Left lung (tissue), 10 donors: Measurements from ENCODE around the gene FERMT2. TPM values are rescaled to one million over a fixed set of nuclear protein-coding genes. Genes with fewer than 3 reads are reported as not detected.
A peak's percentile ranks its signal among the peaks of the same experiment; 100 is the strongest.

Source experiments
- ATAC-seq: fragments of 200-7000 bp; cut with Tn5 transposase; one replicate; pipeline ENCODE4 v1.9.1; 2020; ENCODE audit warnings: moderate library complexity
- DNase-seq, 4 donors: peaks; one replicate each; pipeline ENCODE4 v3.0.0-alpha.2; 2013 to 2020
- H3K27ac ChIP-seq, 2 donors: fragments of 200-600 bp; sonication (generic) in 1 of 2; one replicate each; pipeline versions ENCODE4 v1.5.0 to v1.8.0; 2020 to 2021
- H3K27me3 ChIP-seq, 2 donors: fragments of 200-600 bp; sonication (generic) in 1 of 2; one replicate each; pipeline versions ENCODE4 v1.5.0 to v1.8.0; 2020 to 2021
- H3K36me3 ChIP-seq, 2 donors: fragments of 200-600 bp; sonication (generic) in 1 of 2; one replicate each; pipeline versions ENCODE4 v1.5.0 to v1.8.0; 2020 to 2021
- H3K4me1 ChIP-seq, 2 donors: fragments of 200-600 bp; one replicate each; pipeline ENCODE4 v1.8.0; 2021
- H3K4me3 ChIP-seq, 2 donors: fragments of 200-600 bp; sonication (generic) in 1 of 2; one replicate each; pipeline versions ENCODE4 v1.5.0 to v1.8.0; 2020 to 2021; ENCODE audit warnings: mild to moderate bottlenecking in 1 of 2
- H3K9me3 ChIP-seq, 2 donors: fragments of 200-600 bp; sonication (generic) in 1 of 2; one replicate each; pipeline versions ENCODE4 v1.5.0 to v1.8.0; 2020 to 2021
- CTCF ChIP-seq, 2 donors: fragments of 200-600 bp; sonication (generic) in 1 of 2; IDR thresholded peaks; one replicate each; pipeline versions ENCODE4 v1.5.0 to v1.8.0; 2021; ENCODE audit warnings: antibody characterized with exemption in 2 of 2
- intact Hi-C, 2 donors: fragments of 100-400 bp; cut with DNase I; formaldehyde crosslinking; loops; one replicate each; pipeline versions ENCODE4 v1.11.2 to v1.14.2; 2022
- polyA plus RNA-seq, 6 donors: library from polyadenylated mRNA; unstranded; fragments of 120-200 nt; gene quantifications; one replicate each; pipeline ENCODE4 v1.2.1, GENCODE V29; 2013; ENCODE audit not compliant: insufficient read length in 6 of 6
- total RNA-seq, 2 donors: library from RNA; stranded (reverse); fragmentation: NEBNext Ultra II Directional; extraction: Animal tissue kit (Norgen Biotek cat#: 25700); gene quantifications; one replicate each; pipeline ENCODE4 v1.2.1, GENCODE V29; 2021
- donor health status: DM: no; HTN: yes; CAD: no.
- donor health status: DM: no; HTN: no; CAD: no.

FERMT2 gene
- total and polyA plus RNA-seq, 8 donors, result 93.4 to 148 (median 131) TPM

DNA sequence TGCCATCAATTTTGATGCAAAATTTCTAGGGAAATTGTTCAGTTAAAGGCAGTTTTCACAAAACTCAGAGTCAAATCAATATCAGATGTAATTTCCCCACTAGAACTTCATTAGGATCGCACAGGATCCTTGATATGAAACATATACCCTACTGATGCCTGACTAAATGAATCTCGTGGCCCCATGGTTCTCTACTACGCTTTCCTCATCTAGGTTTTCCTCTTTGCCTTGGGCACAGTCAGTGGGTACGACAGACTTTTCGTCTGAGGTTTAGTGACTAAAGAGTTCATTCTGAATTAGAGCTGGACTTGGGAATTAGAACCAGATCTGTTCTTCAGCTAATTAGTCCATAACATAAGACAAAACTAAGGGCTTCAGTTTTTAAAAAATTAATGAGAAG lies 117.0 kb downstream of the FERMT2 start:
- H3K9me3 ChIP-seq, result no peaks in the 10 kb centered on the region
- intact Hi-C loops, result no loop called here
- ATAC-seq, result no peak
- H3K27ac ChIP-seq, result no peak overlapping the region
- no peak overlapping the region for H3K4me3 ChIP-seq
- H3K27me3 ChIP-seq, result no peaks in the 10 kb centered on the region
- H3K4me1 ChIP-seq, result no peaks in the 10 kb centered on the region
- H3K36me3 ChIP-seq, result no peaks in the 10 kb centered on the region
- no peak for DNase-seq
- TF ChIP-seq CTCF (IDR thresholded peaks at IDR 0.05), result no peak

GRCh38 chr14:52829527-52830185 lies 121.2 kb downstream of the FERMT2 start:
- Histone ChIP-seq H3K4me3 (no peak overlapping the region), H3K27ac (no peak overlapping the region), H3K27me3 (no peaks in the 10 kb centered on the region), H3K4me1 (no peaks in the 10 kb centered on the region), H3K9me3 (no peaks in the 10 kb centered on the region), H3K36me3 (no peaks in the 10 kb centered on the region)
- ATAC-seq, result peak; percentile 41
- intact Hi-C loops, result no loop called here
- no peak for DNase-seq
- TF ChIP-seq CTCF (IDR thresholded peaks at IDR 0.05), result no peak

GRCh38 chr14:52827426-52827825 lies 123.4 kb downstream of the FERMT2 start:
- Histone ChIP-seq H3K27ac (no peak overlapping the region), H3K9me3 (no peaks in the 10 kb centered on the region), H3K4me1 (no peaks in the 10 kb centered on the region), H3K36me3 (no peaks in the 10 kb centered on the region), H3K4me3 (no peak overlapping the region), H3K27me3 (no peaks in the 10 kb centered on the region)
- ATAC-seq (no peak), DNase-seq (no peak)
- intact Hi-C loops, result no loop called here
- no peak for TF ChIP-seq CTCF (IDR thresholded peaks at IDR 0.05)

- no peak overlapping the region for H3K27ac ChIP-seq
- no peak overlapping the region for H3K4me3 ChIP-seq
- H3K27me3 ChIP-seq, result no peaks in the 10 kb centered on the region
- DNase-seq, result no peak
- no peaks in the 10 kb centered on the region for H3K36me3 ChIP-seq
- no peak for ATAC-seq
- TF ChIP-seq CTCF (IDR thresholded peaks at IDR 0.05), result no peak
- intact Hi-C loops, result no loop called here
- no peaks in the 10 kb centered on the region for H3K4me1 ChIP-seq
- H3K9me3 ChIP-seq, result no peaks in the 10 kb centered on the region
Observed at GRCh38 chr14:52825085-52825484, 125.8 kb downstream of the FERMT2 start.

- no peaks in the 10 kb centered on the region for H3K4me1 ChIP-seq
- intact Hi-C loops, result loop anchor here in 1 of 2 donors (5.0 kb wide), 2 partner anchors 138 to 233 kb away; no protein-coding TSS in a partner anchor
- no peak for DNase-seq
- no peaks in the 10 kb centered on the region for H3K9me3 ChIP-seq
- TF ChIP-seq CTCF (IDR thresholded peaks at IDR 0.05), result no peak
- H3K4me3 ChIP-seq, result no peak overlapping the region
- no peak overlapping the region for H3K27ac ChIP-seq
- ATAC-seq, result no peak
- H3K36me3 ChIP-seq, result no peaks in the 10 kb centered on the region
- no peaks in the 10 kb centered on the region for H3K27me3 ChIP-seq
Observed at GRCh38 chr14:52824462-52824861, 126.4 kb downstream of the FERMT2 start.
